HuH-7 (cell line): ENCODE measurements around the gene RUFY3.
"Not testable (repeated sequence)": the region's sequence is repeated elsewhere in the genome, so short reads cannot be mapped to it uniquely, and the experiment has no call there.

Source experiments
- DNase-seq: peaks from one replicate; pipeline ENCODE4 v3.0.0; 2011; ENCODE audit warnings: low spot score

RUFY3 gene

GRCh38 chr4:70788733-70789132, 67.0 kb downstream of the RUFY3 start:
- DNase-seq, result no peak

GRCh38 chr4:70793626-70794025, 71.9 kb downstream of the RUFY3 start:
- DNase-seq, result no peak

- no peak for DNase-seq
Observed at GRCh38 chr4:70801265-70801809, 79.6 kb downstream of the RUFY3 start.

- no peak for DNase-seq
Observed at GRCh38 chr4:70802928-70803580, 81.3 kb downstream of the RUFY3 start.

- no peak for DNase-seq
Observed at GRCh38 chr4:70808151-70808550, 86.4 kb downstream of the RUFY3 start.

- no peak for DNase-seq
Observed at GRCh38 chr4:70815370-70815769, 93.6 kb downstream of the RUFY3 start.

GRCh38 chr4:70816894-70817293, 95.1 kb downstream of the RUFY3 start:
- DNase-seq, result no peak

- DNase-seq, result no peak
Observed at GRCh38 chr4:70818173-70818855, 96.5 kb downstream of the RUFY3 start.

GRCh38 chr4:70818921-70819320, 97.2 kb downstream of the RUFY3 start:
- no peak for DNase-seq

- no peak for DNase-seq
Observed at GRCh38 chr4:70829015-70829414, 107.3 kb downstream of the RUFY3 start.

- DNase-seq, result no peak
Observed at GRCh38 chr4:70829492-70829891, 107.7 kb downstream of the RUFY3 start.

- no peak for DNase-seq
Observed at GRCh38 chr4:70830054-70830453, 108.3 kb downstream of the RUFY3 start.

- no peak for DNase-seq
Observed at GRCh38 chr4:70831293-70831692, 109.5 kb downstream of the RUFY3 start.

GRCh38 chr4:70833675-70834074, 111.9 kb downstream of the RUFY3 start:
- DNase-seq, result no peak

- DNase-seq, result no peak
Observed at GRCh38 chr4:70836081-70836480, 114.3 kb downstream of the RUFY3 start.

- DNase-seq, result no peak
Observed at GRCh38 chr4:70838204-70838603, 116.4 kb downstream of the RUFY3 start.

GRCh38 chr4:70838666-70839588, 117.2 kb downstream of the RUFY3 start:
- DNase-seq, result peak; percentile 46

GRCh38 chr4:70839589-70840093, 117.9 kb downstream of the RUFY3 start, which contains the start of gene GRSF1:
TSS of gene GRSF1 (minus strand) at chr4:70839890. CDS start at chr4:70839827, 63 bp downstream.
- DNase-seq, result peak; percentile 86

- DNase-seq, result not testable (repeated sequence)
Observed at GRCh38 chr4:70840137-70840536, 118.4 kb downstream of the RUFY3 start.

- DNase-seq, result not testable (repeated sequence)
Observed at GRCh38 chr4:70840631-70841030, 118.9 kb downstream of the RUFY3 start.

- no peak for DNase-seq
Observed at GRCh38 chr4:70841211-70841610, 119.4 kb downstream of the RUFY3 start.

- no peak for DNase-seq
Observed at GRCh38 chr4:70841951-70842350, 120.2 kb downstream of the RUFY3 start.
